Measurements from ENCODE around the gene CCDC57.

The CCDC57 gene

DNA sequence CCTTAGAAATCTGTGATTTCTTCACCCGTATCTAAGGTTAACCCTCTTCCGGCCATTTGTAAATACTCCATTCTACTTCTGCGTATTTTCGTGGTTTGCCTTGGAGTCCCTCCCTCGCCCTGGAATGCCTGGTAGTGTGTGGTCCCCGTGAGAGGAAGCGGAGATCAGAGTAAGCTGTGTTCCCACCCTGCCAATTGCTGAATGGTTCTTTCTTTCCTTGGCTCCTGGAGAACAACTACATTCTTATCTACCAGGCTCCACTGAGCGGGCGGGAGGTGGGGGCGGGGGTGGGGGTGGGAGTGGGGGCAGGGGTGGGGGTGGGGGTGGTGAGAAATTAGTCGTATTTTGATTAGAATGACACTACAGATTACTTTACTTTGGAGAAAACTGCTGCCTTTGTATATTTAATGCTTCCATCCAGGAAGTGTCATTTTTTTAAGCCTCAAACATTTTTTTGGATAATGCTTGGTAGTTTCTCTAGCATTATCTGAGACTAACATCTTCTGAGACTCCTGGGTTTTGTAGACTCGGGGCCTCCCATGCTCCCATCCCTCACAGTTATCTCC, 93.7 kb downstream of the CCDC57 start:
- H3K4me3 ChIP-seq (ENCODE audit: low read length): no peak overlapping the region
- DNase-seq (ENCODE audit: low read depth, low spot score): no peak

DNA sequence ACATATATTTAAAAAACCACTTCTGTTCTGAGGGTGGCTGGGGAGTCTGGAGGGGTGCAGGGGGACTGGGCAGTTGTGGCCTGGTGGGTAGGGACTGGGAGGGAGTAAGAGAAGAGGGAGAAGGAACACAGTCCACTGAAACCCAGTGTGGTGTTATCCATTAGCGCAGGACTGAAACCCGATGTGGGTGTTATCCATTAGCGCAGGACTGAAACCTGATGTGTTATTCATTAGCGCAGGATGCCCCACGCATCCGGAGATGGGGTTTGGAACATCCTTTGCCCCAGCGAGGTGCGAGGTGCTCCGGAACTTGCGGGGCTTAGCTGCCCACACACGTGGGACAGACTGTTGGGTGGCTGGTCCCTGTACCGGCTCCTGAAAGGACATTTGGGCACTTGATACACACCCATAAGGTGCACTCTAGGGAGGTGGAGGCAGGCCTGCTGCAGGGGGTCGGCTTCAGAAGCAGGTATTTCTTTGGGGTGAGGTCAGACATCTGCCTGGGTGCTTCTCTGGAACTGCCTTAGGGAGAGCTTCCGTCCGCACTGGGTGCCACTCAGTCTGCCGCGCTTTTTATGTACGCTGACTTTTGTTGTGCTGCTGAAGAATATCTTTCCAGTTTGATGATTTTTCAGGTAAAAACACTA, 94.4 kb downstream of the CCDC57 start:
- H3K4me3 ChIP-seq (ENCODE audit: low read length): no peak overlapping the region
- DNase-seq (ENCODE audit: low read depth, low spot score): no peak

DNA sequence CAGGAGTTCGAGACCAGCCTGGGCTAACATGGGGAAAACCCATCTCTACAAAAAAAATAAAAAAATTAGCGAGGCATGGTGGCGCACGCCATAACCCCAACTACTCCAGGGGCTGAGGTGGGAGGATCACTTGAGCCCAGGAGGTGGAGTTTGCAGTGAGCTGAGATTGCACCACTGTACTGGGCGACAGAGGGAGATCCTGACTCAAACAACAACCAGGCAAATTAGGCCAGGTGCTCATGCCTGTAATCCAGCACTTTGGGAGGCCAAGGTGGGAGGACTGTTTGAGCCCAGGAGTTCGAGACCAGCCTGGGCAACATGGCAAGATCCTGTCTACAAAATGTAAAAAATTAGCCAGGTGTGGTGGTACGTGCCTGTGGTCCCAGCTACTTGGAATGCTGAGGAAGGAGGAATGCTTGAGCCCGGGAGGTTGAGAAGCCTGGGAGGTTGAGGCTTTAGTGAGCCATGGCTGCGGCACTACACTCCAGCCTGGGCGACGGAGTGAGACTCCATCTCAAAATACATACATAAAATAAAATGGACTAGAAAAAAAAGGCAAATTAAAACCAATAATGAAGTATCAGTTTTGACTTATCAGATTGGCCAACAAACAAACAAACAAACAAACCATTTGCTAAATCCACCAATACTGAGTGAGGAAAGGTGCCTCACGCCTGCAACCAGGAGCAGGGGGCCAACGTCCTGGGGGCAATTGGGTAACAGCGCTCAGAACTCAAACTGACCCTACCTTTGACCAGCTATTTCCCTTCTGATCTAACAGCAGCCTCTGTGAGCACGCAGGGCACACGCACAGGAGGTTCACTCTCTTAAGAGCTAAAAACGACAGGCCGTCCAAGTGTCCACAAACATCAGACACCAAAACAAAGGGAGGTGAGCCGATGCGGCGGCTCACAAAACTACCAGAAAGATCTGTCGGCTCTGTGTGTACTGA, 95.2 kb downstream of the CCDC57 start:
- H3K4me3 ChIP-seq (ENCODE audit: low read length): no peak overlapping the region
- no peak for DNase-seq (ENCODE audit: low read depth, low spot score)

DNA sequence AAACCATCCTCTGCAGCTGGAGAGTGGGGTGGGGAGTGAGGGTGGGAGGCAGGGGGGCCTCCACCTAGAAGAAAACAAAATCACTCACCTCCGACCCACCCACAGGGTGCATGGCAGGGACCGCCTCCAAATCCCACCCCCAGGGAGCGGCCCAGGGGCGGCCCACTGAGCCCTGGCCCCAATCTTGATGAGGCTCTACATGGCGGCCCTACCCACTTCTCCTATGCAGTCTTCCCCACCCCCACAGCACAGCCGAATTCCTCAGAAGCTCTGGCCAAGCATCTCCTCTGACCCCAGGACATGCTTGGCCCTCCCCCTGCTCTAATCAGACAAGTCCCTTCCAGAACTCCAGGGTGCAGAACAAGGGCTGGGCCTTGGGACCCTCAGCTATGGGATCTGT, 96.4 kb downstream of the CCDC57 start:
- no peak for DNase-seq (ENCODE audit: low read depth, low spot score)
- H3K4me3 ChIP-seq (ENCODE audit: low read length): no peak overlapping the region

GRCh38 chr17:82114872-82115271, 97.8 kb downstream of the CCDC57 start:
- no peak overlapping the region for H3K4me3 ChIP-seq (ENCODE audit: low read length)
- no peak for DNase-seq (ENCODE audit: low read depth, low spot score)

DNA sequence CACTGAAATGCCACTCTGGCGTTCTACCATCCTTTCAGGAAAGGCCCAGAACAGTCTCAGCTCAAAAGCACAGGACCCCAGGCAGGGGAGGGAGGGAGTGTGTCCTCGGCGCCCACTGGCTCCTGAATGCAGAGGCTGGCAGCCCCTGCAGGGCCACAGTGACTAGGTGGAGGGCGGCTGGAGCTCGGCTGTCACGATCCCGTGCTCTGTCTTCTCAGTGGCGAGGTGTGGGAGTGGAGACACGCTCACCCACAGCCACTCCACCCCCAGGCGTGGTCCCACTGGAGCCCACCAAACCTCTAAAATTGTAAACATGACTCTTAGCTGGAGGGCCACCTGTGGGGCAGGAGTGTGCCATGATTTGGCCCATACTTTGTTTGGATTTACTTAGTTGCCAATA, 98.2 kb downstream of the CCDC57 start:
- no peak for DNase-seq (ENCODE audit: low read depth, low spot score)
- no peak overlapping the region for H3K4me3 ChIP-seq (ENCODE audit: low read length)

- H3K4me3 ChIP-seq (ENCODE audit: low read length): no peak overlapping the region
- DNase-seq (ENCODE audit: low read depth, low spot score): no peak
These were observed 98.7 kb downstream of the CCDC57 start for GRCh38 chr17:82113941-82114340.

- no peak overlapping the region for H3K4me3 ChIP-seq (ENCODE audit: low read length)
- DNase-seq (ENCODE audit: low read depth, low spot score): no peak
These were observed 99.2 kb downstream of the CCDC57 start for GRCh38 chr17:82113422-82113821.

GRCh38 chr17:82112914-82113311, 99.7 kb downstream of the CCDC57 start:
- DNase-seq (ENCODE audit: low read depth, low spot score): no peak

GRCh38 chr17:82112181-82112913, 100.3 kb downstream of the CCDC57 start:
- DNase-seq (ENCODE audit: low read depth, low spot score): no peak
- no peak overlapping the region for H3K4me3 ChIP-seq (ENCODE audit: low read length)

More at GRCh38 chr17:82112914-82113311, 99.7 kb downstream of the CCDC57 start:
- no peak overlapping the region for H3K4me3 ChIP-seq (ENCODE audit: low read length)

DNA sequence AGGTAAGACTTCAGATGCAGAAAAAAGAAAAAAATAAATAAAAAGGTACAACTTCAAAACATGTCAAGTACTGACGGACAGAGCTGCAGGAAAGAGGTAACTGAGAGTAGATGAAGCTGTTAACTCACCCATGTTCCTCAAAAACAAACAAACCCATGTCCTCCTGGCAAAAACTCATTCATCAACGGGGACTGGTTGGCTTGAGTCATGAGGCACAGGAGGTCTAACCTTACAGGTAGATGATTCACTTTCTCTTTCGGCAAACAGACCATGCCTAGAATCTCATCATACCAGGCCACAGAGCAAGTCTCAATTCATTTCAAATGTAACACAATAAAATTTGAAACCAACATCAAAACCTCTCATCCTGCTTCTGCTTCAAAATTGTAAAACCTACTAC, 102.3 kb downstream of the CCDC57 start:
- no peak for DNase-seq (ENCODE audit: low read depth, low spot score)
- H3K4me3 ChIP-seq (ENCODE audit: low read length): no peak overlapping the region

DNA sequence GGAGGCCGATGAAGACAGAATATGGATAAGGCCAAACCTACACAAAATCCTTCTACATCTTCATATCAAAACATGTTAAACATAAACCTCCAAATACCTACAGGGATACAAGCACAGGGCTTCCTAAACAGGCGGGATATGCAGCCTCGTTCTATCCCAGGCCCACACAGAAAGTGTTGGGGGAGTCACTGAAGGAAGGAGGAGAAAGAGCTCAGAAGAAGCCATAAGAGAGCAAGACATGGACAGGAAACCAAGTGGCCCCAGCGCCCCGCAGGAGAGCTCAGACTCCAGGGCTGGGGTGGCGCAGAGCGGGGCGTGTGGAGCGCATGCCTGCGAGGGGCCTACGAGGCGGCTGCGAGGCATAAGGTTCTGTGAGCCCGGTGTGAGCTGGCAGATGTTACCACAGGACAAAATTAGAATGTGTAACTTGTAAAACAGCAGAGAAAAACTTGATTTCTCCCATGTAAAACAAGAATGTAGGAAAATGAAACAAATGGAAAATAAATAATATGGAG, 103.6 kb downstream of the CCDC57 start:
- no peak for DNase-seq (ENCODE audit: low read depth, low spot score)
- H3K4me3 ChIP-seq (ENCODE audit: low read length): no peak overlapping the region

- DNase-seq (ENCODE audit: low read depth, low spot score): no peak
- no peak overlapping the region for H3K4me3 ChIP-seq (ENCODE audit: low read length)
These were observed 104.1 kb downstream of the CCDC57 start for GRCh38 chr17:82108496-82108945.

DNA sequence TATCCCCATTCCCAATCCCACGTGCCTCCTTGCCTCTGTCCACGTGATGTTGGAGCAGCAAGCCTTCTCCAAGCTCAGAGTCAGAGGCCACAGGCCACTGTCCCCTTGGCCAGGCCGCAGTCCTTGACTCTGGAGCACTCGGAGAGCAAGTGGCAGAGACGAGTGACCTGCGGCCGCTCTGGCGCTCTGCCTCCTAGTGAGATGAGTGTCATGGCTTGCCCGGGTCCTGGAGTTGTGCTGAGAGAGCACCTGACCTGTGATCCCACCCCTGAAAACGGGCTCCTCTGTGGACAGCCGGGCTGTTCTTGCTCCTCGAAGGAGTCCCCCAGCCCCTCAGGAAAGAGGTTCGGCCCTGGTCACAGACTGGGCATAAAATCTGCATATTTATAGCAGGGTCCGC, 104.6 kb downstream of the CCDC57 start:
- H3K4me3 ChIP-seq (ENCODE audit: low read length): no peak overlapping the region
- DNase-seq (ENCODE audit: low read depth, low spot score): no peak

DNA sequence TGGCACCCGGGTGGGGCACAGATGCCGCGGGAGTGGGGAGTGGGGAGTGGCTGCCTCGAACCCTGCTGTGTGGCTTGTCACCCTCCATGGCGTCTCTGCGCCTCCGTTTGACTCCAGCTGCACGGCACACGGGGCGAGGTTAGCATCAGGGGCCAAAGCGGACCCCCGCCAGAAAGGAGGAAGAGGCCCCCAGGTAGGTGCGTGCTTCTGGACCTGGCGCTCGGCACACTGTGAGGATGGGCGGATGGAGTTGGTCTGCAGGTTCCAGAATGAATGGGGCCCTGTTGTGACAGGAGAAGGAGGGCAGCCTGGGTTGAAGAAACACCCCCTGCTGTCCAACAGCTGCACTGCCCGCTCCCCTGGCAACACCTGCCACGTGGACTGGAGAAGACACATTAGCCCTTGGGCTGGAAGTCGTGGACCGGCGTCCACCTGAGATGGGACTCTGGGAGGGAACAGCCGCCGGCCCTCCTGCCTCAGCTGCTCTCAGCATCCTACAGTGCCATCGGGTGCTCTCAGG, 105.2 kb downstream of the CCDC57 start:
- no peak for DNase-seq (ENCODE audit: low read depth, low spot score)

GRCh38 chr17:82106688-82107305, 105.8 kb downstream of the CCDC57 start:
- DNase-seq (ENCODE audit: low read depth, low spot score): no peak
- peak overlapping the region; percentile 66 for H3K4me3 ChIP-seq (ENCODE audit: low read length)

More for the DNA sequence above, 105.2 kb downstream of the CCDC57 start:
- no peak overlapping the region for H3K4me3 ChIP-seq (ENCODE audit: low read length)

DNA sequence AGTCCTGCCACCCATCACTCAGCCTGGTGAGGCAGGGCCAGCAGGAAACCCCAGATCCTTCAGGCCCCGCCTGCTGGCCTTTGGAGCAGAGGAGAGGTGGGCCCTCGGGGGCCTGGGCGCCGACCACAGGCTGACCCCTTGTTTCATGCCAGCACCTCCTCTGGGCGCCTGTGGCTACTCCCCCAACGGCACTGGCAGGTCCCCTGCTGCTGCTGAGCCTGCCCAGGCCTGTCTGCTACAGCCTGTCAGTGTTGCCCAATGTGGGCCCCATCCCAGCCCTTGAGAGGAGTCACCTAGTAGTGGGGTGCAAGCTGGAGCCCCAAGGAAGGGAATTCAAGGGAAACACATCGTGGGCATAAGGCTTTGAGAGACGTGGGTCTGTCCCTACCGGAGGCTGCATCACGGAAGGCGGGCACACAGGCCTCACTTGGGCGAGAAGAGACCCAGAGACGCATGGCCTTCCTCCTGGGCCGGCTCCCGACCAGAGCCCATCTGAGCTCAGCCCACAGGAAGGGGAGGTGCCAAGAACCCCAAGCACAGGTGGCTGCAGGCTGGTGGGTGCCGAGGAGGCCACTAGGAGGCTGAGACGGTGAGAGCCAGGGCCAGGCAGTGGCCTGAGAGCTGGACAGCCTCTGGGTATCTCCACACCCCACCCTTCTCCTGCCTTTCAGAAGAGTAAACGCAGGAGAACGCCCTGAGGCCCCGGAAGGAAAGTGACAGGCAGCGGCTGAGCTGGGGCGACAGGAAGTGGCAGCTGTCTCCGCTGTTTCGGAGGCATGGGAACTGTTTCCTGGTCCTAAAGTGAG, 106.6 kb downstream of the CCDC57 start:
- DNase-seq (ENCODE audit: low read depth, low spot score): peak; percentile 63
- H3K4me3 ChIP-seq (ENCODE audit: low read length): peak overlapping the region; percentile 66

DNA sequence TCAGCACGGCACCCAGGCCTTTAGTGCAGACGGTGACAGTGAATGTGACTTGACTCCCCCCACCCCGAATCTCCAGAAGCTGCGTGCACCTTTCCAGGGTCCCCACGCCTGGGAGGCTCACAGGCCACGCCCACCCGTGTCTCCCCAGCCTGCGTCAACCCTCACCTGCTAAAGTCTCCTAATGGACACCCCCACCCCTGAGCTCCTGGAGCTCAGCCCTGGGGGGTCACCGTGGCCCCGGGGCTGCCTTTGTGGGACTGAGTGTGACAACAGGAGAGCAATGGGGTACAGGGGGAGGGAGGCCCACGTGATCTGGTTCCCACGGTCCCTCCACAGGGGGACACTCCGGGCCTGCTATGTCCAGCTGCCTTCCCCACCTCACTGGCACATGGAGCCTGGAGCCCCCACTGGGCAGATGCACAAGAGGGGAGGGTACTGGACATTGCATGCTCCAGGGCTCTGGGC, 107.2 kb downstream of the CCDC57 start:
- peak overlapping the region; percentile 66 for H3K4me3 ChIP-seq (ENCODE audit: low read length)
- no peak for DNase-seq (ENCODE audit: low read depth, low spot score)
